Astrocyte (in vitro differentiated cells and primary cell): Measurements from ENCODE around the gene MYO1E.

ENCODE experiments used
- CTCF ChIP-seq: IDR thresholded peaks from 2 replicates; pipeline ENCODE4 v1.5.1; 2011; ENCODE audit warnings: low read depth, mild to moderate bottlenecking, inconsistent platforms, low read length, moderate library complexity; ENCODE audit not compliant: insufficient read depth
- EZH2 ChIP-seq: IDR thresholded peaks from 2 replicates; pipeline ENCODE4 v1.6.1; 2012; ENCODE audit warnings: mild to moderate bottlenecking, low read length, inconsistent platforms; ENCODE audit not compliant: insufficient read depth

- TF ChIP-seq CTCF (no peak), EZH2 (no peak)
Observed at GRCh38 chr15:59311195-59311594, 61.5 kb downstream of the MYO1E start.
